Stimulated activated CD4-positive, alpha-beta T cell treated with anti-CD3 and anti-CD28 coated beads, Interleukin-15, amount 100 ng/mL, for 48 hours (primary cell): Measurements from ENCODE around the gene NUP107.

Source experiments
- DNase-seq, 2 donors: peaks; one replicate each; pipeline ENCODE4 v3.0.0-alpha.2; 2020; ENCODE audit warnings: low read depth in 2 of 2

Gene NUP107

GRCh38 chr12:68773582-68773981 is 86.8 kb downstream of the NUP107 start:
- no peak for DNase-seq

- DNase-seq = no peak
Measured at GRCh38 chr12:68775121-68775630, 88.4 kb downstream of the NUP107 start.

GRCh38 chr12:68776976-68777610 is 90.3 kb downstream of the NUP107 start:
- DNase-seq = no peak

- DNase-seq = no peak
Measured at GRCh38 chr12:68779280-68779679, 92.5 kb downstream of the NUP107 start.

- DNase-seq = no peak
Measured at GRCh38 chr12:68780731-68781130, 94.0 kb downstream of the NUP107 start.

GRCh38 chr12:68781728-68782127 is 95.0 kb downstream of the NUP107 start:
- DNase-seq = no peak

GRCh38 chr12:68784015-68784414 is 97.2 kb downstream of the NUP107 start:
- DNase-seq = no peak

GRCh38 chr12:68785358-68785757 is 98.6 kb downstream of the NUP107 start:
- no peak for DNase-seq

GRCh38 chr12:68785823-68786222 is 99.0 kb downstream of the NUP107 start:
- no peak for DNase-seq

- no peak for DNase-seq
Measured at GRCh38 chr12:68786929-68787328, 100.2 kb downstream of the NUP107 start.

- no peak for DNase-seq
Measured at GRCh38 chr12:68788554-68789143, 101.9 kb downstream of the NUP107 start.

- no peak for DNase-seq
Measured at GRCh38 chr12:68789144-68789878, 102.5 kb downstream of the NUP107 start.

GRCh38 chr12:68790081-68790951 is 103.5 kb downstream of the NUP107 start:
- DNase-seq = no peak

- no peak for DNase-seq
Measured at GRCh38 chr12:68790952-68791234, 104.1 kb downstream of the NUP107 start.

- no peak for DNase-seq
Measured at GRCh38 chr12:68791897-68792481, 105.2 kb downstream of the NUP107 start.

GRCh38 chr12:68792952-68793351 is 106.2 kb downstream of the NUP107 start:
- no peak for DNase-seq

GRCh38 chr12:68793436-68793835 is 106.7 kb downstream of the NUP107 start:
- no peak for DNase-seq

- no peak for DNase-seq
Measured at GRCh38 chr12:68793975-68794652, 107.3 kb downstream of the NUP107 start.

GRCh38 chr12:68794653-68795251 is 108.0 kb downstream of the NUP107 start:
- no peak for DNase-seq
